GM19468 (cell line): ENCODE data around the gene ZNF583.

Source experiments
- ATAC-seq: cut with Tn5 transposase; IDR thresholded peaks from one replicate; pipeline ENCODE4 v1.9.1; 2021; ENCODE audit warnings: mild to moderate bottlenecking, moderate library complexity, moderate number of reproducible peaks; ENCODE audit not compliant: unreplicated experiment; ENCODE audit errors: extremely low read depth

Gene ZNF583

GRCh38 chr19:56403764-56404704 is at the start of gene ZNF583:
TSS of gene ZNF583 (plus strand) at chr19:56404332. CDS start at chr19:56407115, 2,783 bp downstream.
- ATAC-seq: peak; percentile 70

- no peak for ATAC-seq
These were observed 48.6 kb upstream of the ZNF583 start for GRCh38 chr19:56355517-56355916.

GRCh38 chr19:56356944-56357343 is 47.2 kb upstream of the ZNF583 start:
- ATAC-seq: no peak

- no peak for ATAC-seq
These were observed 43.3 kb upstream of the ZNF583 start for GRCh38 chr19:56360841-56361240.

GRCh38 chr19:56367829-56368711 is 36.1 kb upstream of the ZNF583 start:
- peak; percentile 55 for ATAC-seq

- ATAC-seq: no peak
These were observed 34.1 kb upstream of the ZNF583 start for GRCh38 chr19:56369886-56370676.

- no peak for ATAC-seq
These were observed 31.9 kb upstream of the ZNF583 start for GRCh38 chr19:56372281-56372680.

GRCh38 chr19:56377105-56377924 is 26.8 kb upstream of the ZNF583 start:
- ATAC-seq: no peak

GRCh38 chr19:56383826-56384605 is 20.1 kb upstream of the ZNF583 start:
- no peak for ATAC-seq

- ATAC-seq: peak; percentile 42
These were observed 10.8 kb upstream of the ZNF583 start, which contains the start of gene ZNF582 for GRCh38 chr19:56393119-56394012. TSS of gene ZNF582 (minus strand) at chr19:56393534. CDS start at chr19:56391752, 1,782 bp downstream.

- ATAC-seq: no peak
These were observed 5.3 kb upstream of the ZNF583 start for GRCh38 chr19:56398809-56399208.

GRCh38 chr19:56400485-56400884 is 3.6 kb upstream of the ZNF583 start:
- no peak for ATAC-seq

GRCh38 chr19:56403261-56403660 is 871 bp upstream of the ZNF583 start:
- no peak for ATAC-seq

GRCh38 chr19:56404705-56405056 is 549 bp downstream of the ZNF583 start:
- ATAC-seq: no peak

GRCh38 chr19:56405062-56405461 is 930 bp downstream of the ZNF583 start:
- no peak for ATAC-seq

GRCh38 chr19:56423276-56423984 is 19.3 kb downstream of the ZNF583 start:
- ATAC-seq: no peak

- ATAC-seq: no peak
These were observed 19.8 kb downstream of the ZNF583 start for GRCh38 chr19:56423985-56424353.
